NOMO-1 treated with DMSO at 0.1 percent for 48 hours (cell line): ENCODE data around the gene PPP1R7.

ENCODE experiments used
- DNase-seq: peaks from one replicate; lab custom pipeline; 2025; ENCODE audit not compliant: unreplicated experiment; lab: John Stamatoyannopoulos, UW

The PPP1R7 gene

DNA sequence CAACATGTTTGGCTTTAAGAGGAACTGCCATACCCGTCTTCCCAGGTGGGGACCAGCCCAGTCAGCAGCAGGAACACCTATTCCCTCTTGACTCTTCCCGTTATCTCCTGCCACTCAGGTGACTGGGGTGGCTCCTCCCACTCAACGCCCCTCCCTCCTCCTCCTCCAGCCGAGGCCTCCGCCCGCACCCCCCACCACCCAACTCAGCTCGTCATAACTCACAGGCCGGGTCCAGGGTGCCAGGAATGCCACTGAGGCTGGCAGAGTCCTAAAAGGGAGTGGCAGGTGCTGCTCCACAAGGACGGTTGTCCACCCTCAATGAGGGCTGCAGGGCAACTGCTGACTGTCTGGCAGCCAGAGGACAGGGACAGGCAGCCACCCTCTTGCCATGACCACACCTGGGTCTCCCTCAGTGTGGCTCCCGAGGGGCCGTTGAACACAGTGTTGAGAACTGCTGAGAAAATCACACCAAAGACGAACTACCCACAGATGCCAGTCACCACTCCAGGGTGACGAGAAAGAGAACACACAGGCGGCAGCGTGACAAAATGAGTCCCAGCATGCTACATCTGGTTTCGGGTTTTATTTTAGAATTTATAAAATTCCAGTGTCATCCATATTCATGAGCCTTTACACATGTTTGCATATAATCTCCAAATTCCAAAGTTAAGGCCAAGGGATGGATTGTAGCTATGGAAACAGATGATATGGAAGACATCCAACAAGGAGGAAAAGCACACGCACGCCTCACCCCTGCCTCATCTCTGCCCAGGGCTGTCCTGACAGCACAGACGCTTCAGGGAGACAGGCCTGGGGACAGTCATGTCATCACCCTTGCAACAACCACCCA, 76.7 kb downstream of the PPP1R7 start:
- DNase-seq: no peak

DNA sequence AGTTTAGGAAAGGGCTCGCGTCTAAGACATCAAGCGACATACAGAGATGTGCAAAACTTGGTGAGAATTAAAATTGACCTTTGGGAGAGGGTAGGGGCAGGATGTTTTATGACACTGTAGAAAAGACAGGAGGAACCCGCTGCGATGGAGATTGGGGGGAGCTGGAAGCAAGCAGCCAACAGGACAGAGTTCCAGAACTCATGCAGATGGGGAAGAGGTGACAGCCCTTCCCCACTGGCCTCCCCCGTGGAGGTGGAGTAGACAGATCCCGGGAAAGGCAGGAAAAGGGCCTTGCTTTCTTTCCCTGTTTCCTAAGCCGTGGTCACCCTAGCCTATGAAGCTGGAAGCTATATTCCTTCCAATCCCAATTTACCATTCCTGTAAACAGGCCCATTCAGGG, 77.3 kb downstream of the PPP1R7 start:
- DNase-seq: no peak

DNA sequence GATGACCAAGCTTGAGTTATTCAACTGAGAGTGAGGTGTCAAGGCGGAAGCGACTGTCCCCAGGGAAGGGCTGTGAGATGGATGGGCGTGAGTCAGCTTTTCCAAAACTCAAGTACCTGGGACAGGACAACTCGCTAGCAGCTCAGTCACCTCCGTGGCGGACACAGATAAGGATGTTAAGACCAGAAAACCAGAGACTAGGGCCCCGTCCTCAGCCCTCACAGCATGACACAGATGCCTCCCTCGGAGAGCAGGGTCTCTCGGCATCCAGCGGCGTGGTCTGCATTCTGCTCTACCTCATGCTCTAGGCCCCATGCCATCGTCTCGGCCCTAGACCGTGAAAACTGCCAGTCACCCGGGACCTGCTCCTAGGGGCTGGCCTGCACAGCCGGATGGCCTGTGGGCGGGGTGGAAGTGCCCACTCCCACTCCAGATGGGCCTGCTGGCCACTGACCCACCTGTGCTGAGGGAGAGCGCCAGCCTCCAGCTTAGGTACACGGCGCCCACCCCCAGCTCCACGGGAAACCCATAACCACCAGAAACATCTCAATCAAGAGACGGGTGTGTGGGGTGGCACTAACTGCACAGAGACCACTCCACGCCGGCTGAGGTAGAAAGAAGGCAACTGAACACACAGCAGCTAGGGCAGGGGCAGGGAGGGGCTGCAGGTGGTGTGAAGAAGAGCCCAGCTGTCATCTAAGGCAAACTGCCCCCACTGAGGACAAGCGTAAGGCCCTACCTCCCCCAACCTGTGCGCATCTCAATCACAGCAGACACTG, 78.0 kb downstream of the PPP1R7 start:
- DNase-seq: no peak

DNA sequence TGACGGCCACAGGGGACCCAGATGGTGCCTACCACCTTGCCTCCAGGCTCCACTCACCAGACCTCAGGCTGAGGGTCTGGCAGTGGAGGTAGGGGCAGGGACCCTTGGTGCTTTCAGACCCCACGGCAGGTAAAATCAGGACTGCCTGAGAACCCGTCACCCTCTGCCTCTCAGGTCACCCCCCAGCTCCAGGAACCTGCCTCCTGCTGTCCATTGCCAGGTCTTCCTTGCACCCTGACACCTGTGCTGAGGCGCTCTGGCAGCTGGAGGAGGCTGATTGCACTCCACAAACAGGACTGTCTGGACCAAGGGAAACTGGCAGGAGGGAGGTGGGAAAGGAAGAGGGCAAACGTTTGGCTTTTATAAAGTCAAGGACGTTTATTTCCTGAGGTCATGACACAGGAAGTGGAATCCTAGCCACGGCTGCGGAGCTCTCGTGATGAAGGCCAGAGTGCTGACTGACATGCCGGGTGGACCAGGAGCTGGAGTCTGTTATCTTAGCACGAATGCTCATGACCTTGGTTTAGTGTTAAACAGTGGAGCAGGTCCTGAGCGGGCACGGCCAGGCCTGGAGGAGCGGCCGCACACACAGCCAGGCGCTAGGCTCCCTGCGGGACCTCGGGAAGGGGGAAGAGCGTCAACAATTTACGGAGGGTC, 78.7 kb downstream of the PPP1R7 start:
- DNase-seq: no peak

DNA sequence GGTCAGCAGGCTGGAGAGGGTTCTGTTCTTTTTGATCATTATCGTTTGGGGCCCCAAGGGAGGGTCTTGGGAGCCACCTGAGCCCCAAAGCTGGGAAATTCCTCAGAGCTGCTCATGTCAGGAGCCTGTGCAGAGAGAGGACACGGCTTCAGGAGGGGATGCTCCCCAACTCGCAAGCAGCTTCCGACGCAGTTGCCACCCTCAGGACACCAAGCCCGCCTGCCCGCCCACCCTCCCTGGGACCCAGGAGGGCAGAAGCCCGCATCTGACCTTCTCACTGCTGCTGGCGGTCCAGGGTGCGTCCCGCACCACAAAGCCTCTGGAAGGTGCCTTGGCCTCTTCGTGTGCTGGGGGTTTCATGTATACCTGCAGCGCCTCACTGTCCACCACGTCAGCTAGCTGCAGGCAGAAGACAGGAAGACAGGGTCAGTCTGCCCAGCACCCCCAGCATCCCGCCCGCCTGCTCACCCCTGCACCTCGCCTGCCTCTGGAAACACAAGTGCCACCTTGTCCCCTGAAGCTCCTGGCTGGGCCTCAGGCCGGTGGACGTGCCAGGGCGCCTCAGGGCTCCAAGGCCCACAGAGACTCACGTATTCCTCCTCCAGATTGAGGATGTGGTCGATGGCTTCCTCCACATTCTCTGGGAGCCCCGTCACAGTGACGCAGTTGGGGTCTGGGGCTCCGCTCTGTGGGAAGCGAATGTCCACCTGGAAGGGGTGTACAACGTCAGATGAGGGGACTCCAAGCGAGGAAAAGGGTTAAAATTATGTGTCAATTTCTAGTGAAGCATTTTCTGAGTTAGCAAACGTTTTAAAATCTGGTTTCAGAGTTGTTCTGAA, 79.5 kb downstream of the PPP1R7 start:
- DNase-seq: no peak

DNA sequence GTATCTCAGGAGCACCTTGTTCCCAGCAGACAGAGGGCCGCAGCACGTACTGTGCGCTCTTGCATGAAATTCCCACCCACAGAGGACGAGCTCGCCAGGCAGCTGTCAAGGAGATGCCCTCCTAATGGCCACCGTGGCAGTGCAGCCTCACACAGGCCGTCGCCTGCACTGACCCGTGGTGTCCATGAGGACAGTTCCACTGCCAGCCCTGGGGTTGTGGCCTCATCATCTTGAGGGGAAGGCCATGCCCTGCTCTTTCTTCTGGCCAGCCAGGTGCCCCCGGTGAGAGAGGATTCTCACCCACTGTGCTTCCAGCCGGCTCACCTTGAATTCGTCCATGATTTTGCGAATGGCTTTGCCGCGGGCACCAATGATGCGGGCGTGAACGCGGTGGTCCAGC, 80.2 kb downstream of the PPP1R7 start:
- DNase-seq: no peak

DNA sequence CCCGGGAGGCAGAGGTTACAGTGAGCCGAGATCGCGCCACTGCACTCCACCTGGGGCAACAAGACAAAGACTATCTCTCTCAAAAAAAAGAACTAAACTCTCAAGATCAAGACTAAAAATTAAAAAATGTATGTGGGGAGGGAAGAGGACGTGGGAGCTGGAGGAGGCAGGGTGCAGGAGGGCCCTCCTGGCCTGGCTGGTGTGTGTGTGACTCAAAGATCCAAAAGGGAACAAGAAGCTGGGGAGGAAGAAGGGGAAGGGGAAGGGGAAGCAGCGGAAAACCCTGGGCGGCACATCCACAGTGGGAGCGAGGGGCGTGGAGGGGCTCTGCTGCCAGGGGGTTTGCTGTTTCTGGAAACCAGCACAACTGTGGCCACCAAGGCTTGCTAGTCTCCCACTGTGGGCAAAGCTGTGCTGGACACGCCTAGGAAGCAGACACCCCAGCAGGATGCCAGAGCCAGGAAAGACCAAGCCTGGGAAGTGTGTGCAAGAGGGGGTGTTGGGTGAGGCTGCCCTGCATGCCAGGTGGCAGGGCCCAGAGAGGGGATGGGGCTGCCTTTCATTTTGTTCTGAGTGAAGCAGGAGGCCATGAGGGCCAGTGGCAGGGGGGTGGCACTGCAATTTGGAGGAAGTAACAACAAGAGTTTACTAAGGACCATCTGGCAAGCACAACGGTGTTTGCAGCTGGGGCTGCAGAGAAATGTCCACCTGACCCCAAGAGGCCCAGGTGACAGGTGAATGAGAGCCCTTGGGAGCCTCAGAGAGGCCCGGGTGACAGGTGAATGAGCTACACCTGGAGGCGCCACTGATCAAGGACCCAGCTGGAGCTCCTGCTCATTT, 82.7 kb downstream of the PPP1R7 start:
- no peak for DNase-seq
